Measurements from ENCODE around the gene MYOT.
"Not testable (repeated sequence)": the region's sequence is repeated elsewhere in the genome, so short reads cannot be mapped to it uniquely, and the experiment has no call there.

Gene MYOT

DNA sequence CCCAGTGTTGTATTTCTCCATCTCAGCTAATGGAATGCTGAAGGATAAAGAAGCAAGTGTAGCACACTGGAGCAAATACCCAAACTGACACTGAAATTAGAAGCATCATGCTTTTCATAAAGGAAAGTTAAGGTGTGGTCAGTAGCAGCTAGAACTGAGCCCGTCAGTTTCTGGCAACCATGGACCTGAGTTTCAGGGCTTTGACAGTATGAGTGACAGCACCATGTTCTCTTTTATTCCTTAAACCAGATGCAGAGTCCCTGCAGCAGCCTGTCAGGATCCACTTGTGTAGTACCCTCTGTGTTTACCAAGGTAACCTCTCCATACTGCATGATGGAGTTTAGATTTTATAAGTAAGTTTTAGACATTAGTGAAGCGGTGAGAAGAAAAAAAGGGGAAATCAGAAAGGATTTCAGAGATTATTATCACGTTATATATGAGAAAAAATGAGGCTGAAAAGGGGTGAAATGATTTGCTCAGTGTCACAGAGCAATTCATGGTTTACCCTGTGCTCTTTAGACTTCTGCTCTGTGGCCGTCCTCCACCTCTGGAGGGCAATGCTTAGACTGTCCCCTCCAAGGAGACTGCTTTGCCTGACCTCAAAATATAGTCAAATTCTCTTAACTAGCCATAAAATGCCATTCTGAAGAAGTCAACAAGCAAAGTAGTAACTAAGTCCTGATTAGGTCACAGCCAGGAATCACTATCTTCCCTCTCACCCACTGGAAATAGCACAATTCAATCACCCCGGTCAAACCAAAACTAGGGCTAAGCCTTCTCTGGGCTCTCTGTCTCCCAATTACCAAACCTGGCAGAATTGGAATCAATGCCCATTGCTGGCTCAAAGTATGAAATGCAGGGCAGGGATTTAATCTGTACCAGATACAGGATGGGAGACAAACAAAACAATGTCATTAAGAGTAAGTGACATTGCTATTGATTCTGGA, 10.5 kb upstream of the MYOT start:
- DNase-seq: no peak

GRCh38 chr5:137858223-137858916, 9.3 kb upstream of the MYOT start:
- DNase-seq: no peak

- DNase-seq: no peak
Observed at GRCh38 chr5:137858954-137859353, 8.7 kb upstream of the MYOT start.

- DNase-seq: no peak
Observed at GRCh38 chr5:137862251-137862650, 5.4 kb upstream of the MYOT start.

DNA sequence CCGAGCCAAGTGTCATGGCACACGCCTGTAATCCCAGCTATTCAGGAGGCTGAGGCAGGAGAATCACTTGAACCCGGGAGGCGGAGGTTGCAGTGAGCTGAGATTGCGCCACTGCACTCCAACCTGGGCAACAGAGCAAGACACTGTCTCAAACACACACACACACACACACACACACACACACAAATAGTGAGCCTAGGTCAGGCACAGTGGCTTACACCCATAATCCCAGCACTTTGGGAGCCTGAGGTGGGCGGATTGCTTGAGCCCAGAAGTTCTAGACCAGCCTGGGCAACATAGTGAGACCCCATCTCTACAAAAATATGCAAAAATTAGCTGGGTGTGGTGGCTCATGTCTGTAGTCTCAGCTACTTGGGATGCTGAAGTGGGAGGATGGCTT, 4.0 kb upstream of the MYOT start:
- DNase-seq: not testable (repeated sequence)

GRCh38 chr5:137866541-137867388, 895 bp upstream of the MYOT start:
- no peak for DNase-seq

DNA sequence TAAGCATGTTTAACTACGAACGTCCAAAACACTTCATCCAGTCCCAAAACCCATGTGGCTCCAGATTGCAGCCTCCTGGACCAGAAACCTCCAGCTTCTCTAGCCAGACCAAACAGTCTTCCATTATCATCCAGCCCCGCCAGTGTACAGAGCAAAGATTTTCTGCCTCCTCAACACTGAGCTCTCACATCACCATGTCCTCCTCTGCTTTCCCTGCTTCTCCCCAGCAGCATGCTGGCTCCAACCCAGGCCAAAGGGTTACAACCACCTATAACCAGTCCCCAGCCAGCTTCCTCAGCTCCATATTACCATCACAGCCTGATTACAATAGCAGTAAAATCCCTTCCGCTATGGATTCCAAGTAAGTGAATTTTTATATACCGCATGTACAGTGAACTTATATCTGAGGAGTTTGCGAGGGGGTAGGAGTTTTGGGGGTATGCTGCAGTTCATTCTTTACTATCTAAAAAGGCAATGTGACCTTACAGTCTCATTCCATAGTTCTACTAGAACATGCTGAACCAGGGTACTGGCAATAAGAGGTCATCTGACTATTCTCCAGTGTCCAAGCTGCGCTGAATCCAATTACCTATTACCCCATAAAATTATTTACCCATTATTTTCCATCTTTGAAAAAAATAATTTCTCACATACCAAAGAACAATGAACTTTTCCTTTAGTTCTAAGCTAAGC, 3.1 kb downstream of the MYOT start:
- no peak for DNase-seq

DNA sequence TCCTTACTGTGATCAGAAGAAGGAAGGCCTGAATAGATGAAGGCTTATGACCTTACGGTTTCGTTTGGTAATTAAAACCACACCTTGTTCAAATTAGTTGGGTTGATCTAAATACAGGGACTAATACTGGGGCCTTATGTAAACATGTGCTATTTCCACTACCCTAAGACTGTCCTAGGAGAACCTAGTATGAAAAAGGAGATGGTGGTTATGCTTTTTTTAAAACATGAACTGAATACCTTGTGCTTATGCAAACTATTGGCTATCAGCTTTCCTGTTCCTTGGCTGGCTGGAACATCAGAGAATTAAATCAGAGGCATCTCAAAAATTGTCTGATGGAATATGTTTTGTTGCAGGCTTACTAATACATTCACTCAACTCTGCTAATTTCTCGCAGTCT, 3.9 kb downstream of the MYOT start:
- DNase-seq: no peak

DNA sequence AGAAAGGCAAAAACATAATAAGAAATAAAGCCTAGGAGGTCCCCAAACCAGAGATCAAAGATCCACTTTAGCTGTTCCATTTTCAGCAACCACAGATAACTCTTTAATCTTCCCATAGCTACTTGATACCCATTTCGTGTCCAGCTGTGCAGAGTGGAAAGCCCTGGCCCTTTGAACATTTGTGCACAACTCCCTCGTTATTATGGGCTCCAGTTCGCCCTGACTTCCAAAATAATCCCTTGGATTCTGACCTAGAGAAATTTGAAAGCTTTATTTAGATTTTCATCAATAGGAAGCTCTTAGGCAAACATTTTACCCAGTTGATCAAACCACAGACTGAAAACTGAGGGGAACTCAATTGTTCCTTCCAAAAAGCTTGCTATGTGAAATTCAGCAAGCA, 4.8 kb downstream of the MYOT start:
- no peak for DNase-seq

GRCh38 chr5:137876101-137876500, 8.4 kb downstream of the MYOT start:
- no peak for DNase-seq

GRCh38 chr5:137880313-137880712, 12.7 kb downstream of the MYOT start:
- no peak for DNase-seq

- DNase-seq: no peak
Observed at GRCh38 chr5:137887831-137888230, 20.2 kb downstream of the MYOT start.

DNA sequence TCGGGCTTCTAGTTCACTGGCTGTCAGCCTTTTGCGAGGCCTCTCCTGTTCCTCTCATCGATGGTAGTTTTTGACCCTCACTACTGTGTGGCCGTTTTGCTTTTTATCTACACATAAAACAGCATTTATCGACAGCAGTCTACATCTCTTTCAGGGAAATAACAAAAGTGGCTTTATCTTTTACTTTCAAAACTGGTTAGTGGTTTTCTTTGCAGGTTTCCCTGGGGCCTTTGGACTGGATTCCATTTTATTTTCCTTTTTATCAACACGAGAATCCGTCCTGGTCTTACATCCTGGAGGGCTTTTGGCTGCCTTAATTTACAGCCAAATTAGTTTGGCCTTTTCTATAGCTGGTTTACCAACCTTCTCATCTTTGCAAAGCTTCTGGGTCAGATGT, 20.8 kb downstream of the MYOT start:
- DNase-seq: no peak

DNA sequence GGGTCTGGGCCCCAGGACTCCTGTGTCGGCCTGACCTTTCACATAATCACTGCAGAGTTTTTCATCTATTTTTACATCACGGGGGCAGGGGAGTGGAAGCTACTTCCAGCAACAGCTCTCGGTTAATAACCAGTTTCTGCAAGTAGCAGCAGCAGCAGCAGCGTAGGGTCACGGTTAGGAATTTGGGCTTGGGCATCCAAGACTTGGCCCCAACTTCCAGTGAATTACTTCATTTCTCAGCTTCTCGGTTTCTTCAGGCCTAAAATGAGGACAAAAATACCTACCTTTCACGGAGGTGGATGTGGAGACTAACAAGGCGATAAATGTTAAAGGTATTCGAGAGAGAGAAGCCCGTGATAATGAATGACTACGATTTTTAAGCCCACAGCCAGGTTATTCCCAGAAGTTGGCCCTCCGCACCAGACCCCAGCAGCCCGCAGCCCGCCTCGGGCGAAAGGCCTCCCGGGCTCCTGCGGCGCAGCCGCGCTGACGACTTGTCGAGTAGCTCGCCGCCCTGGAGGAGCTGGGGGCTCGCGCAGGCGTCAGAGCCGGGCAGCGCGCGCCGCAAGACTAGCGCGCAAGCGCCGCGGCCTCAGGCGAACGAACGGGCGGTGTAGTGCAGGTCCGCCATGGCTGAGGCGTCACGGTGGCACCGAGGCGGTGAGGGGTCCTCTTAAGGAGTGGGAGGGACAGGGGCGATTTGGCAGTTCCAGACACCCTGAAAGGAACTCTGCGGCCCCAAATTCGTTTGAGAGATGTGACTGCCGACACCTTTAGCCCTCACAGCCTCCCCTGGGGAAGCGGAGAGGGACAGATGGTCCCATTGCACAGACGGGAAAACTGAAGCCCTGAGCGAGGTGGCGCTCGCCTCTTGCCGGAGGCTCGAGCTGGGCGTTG, 21.5 kb downstream of the MYOT start, which contains the start of gene PKD2L2:
TSS of gene PKD2L2 (plus strand) at position 595 of the 897 bp plus-strand sequence. CDS start at position 630, 35 bp downstream.
- peak; percentile 86 to 89 for DNase-seq

GRCh38 chr5:137890845-137891244, 23.2 kb downstream of the MYOT start:
- DNase-seq: no peak

GRCh38 chr5:137891849-137892248, 24.2 kb downstream of the MYOT start:
- DNase-seq: peak in 1 of 2 experiments; percentile 20

DNA sequence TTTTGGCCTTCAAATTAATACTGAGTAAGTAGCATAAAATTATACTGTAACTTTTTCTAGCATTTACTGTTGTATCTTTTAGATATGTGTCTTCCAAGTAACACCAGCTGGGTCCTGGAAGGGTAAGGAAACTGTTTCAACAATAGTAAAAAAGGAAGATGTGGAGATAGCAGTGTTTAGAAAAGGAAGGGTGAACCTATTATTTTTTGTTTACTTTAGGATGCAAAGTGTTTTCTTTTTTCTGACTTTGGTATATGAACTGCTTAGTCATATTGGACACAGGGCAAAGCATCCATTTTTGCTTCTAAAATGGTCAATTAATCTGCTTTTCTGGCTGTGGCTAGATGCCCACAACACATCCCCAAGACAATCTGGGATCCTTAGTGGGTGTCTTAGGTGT, 26.9 kb downstream of the MYOT start:
- DNase-seq: no peak

DNA sequence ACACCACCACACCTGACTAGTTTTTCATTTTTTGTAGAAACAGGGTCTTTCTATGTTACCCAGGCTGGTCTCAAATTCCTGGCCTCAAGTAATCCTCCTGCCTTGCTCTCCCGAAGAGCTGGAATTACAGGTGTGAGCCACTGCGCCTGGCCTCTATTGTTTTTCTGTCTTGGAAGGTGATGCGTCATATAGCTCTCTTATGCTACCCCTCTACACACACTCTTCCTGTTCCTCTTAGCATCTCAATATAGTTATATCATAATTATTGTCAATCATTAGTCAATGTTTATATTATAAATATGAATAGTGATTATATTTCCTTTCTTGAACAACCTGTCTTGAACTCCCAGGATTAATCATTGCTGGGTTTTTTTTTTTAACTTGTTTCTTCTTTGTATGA, 28.9 kb downstream of the MYOT start:
- DNase-seq: no peak

GRCh38 chr5:137899493-137899892, 31.8 kb downstream of the MYOT start:
- DNase-seq: no peak

- DNase-seq: no peak
Observed at GRCh38 chr5:137901011-137901817, 33.6 kb downstream of the MYOT start.
